ENCODE data around the gene CEP85. TPM values are rescaled to one million over a fixed set of nuclear protein-coding genes. Genes with fewer than 3 reads are reported as not detected.

The CEP85 gene
- total RNA-seq, 5 donors from 2014 or later (not counting 1 experiment from before 2014, with no cell fraction given), result 14.2 to 28.5 (median 20.7) TPM

DNA sequence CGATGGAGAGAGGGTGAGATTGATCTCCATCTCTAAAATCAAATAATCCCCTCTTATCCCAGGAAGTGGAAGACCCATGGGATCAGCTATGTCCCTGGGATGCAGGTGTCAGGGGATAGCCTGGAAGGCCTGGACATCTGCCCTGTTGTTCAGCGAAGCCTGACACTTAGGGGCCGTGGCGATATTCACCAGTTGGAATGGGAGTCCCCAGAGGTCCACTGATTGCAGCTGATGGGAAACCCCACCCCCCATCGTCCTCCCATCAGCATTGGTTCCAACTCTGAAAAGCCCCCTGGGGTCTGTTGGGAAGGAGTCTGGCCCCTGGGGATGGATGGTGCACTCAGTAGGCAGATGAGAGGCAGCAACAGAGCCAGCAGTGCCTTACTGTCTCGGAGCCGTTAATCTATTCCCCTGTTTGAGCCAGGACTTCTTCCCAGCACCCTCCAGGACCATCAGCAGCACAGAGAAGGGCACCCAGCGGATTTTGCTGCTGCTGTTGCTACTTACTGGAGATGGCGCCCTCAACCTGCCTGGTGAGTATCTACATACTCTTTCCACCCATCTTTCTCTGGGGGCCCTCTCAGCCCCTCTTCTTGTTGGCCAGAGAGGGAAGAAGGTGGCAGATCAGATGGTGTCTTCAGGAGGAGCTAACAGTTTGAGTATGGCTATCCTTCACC lies 30.2 kb upstream of the CEP85 start:
- Mint-ChIP-seq H3K4me3 (no peak overlapping the region), H3K36me3 (no peaks in the 10 kb centered on the region), H3K27ac (peak overlapping the region; percentile 90 to 92), H3K27me3 (no peaks in the 10 kb centered on the region), H3K4me1 (peaks cover 30 to 45% (median 41%) of the 10 kb centered on the region in 3 donors), H3K9me3 (no peaks in the 10 kb centered on the region)
- no peak for ATAC-seq (replicated peaks in 1 of 4)
- H3K27me3 ChIP-seq (replicated peaks in 1 of 2; ENCODE audit: control insufficient read depth in 2 of 2, extremely low read depth in 1 of 2, insufficient read depth in 2 of 2, low read length in 1 of 2), result peaks cover 0 to 11% of the 10 kb centered on the region in 2 experiments
- no peaks in the 10 kb centered on the region for H3K9me3 ChIP-seq
- ChIA-PET POLR2A (interaction anchor here in 1 of 2 donors (0.6 kb wide), 1 partner anchor 767 kb away, joined by 4 read pairs; no protein-coding TSS in a partner anchor), CTCF (no interaction called here)
- no peak overlapping the region for H3K27ac ChIP-seq (ENCODE audit: low read length)
- H3K36me3 ChIP-seq (ENCODE audit: control insufficient read depth in 2 of 2, extremely low read depth in 1 of 2, insufficient read depth in 1 of 2, low read length in 1 of 2), result no peaks in the 10 kb centered on the region
- H3K4me3 ChIP-seq (ENCODE audit: control insufficient read depth in 1 of 2, extremely low read depth in 1 of 2, low read length in 1 of 2), result no peak overlapping the region
- H3K4me1 ChIP-seq (ENCODE audit: control insufficient read depth in 1 of 2, extremely low read depth in 1 of 2, insufficient read depth in 2 of 2, low read length in 2 of 2), result peaks cover 4 to 30% of the 10 kb centered on the region in 2 experiments
- 92% methylated on average over 2 of the region's 9 CpGs for WGBS (ENCODE audit: insufficient coverage)
- no peak for DNase-seq

DNA sequence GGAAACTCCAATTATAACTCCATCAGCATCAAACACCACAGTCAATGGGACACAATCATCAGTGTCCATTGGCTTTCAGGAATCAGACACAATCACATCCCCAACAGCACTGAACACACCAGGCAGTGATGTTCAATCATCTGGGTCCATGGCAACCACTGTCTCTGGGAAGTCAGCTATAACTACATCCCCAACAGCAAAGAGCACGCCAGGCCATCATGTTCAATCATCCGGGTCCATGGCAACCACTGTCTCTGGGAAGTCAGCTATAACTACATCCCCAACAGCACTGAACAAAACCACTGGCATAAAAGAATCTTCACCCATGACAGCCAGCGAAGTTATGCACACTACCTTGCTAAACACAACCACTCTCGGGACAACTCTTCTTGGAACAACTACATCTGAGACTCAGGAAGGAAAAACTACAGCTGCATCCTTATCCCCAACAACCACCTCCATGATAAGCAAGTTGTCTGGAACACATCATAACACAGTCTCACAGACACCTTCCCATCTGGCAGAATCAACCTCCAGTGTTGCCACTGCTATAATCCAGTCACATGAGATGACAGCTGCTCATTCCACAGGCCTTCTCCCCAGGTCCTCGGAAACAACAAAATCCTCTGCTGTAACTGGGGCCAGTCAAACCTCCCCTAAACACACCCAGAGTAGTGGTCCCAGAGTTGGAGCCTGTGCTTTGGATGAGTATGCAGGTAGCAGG lies 23.7 kb upstream of the CEP85 start:
- Histone ChIP-seq H3K9me3 (no peaks in the 10 kb centered on the region), H3K27me3 (replicated peaks in 1 of 2; ENCODE audit: control insufficient read depth in 2 of 2, extremely low read depth in 1 of 2, insufficient read depth in 2 of 2, low read length in 1 of 2) (peaks cover 0 to 3% of the 10 kb centered on the region in 2 experiments), H3K4me3 (ENCODE audit: control insufficient read depth in 1 of 2, extremely low read depth in 1 of 2, low read length in 1 of 2) (no peak overlapping the region), H3K4me1 (ENCODE audit: control insufficient read depth in 1 of 2, extremely low read depth in 1 of 2, insufficient read depth in 2 of 2, low read length in 2 of 2) (no peaks in the 10 kb centered on the region), H3K36me3 (ENCODE audit: control insufficient read depth in 2 of 2, extremely low read depth in 1 of 2, insufficient read depth in 1 of 2, low read length in 1 of 2) (no peaks in the 10 kb centered on the region), H3K27ac (ENCODE audit: low read length) (no peak overlapping the region)
- H3K27me3 Mint-ChIP-seq, result no peaks in the 10 kb centered on the region
- no peaks in the 10 kb centered on the region for H3K4me1 Mint-ChIP-seq
- H3K36me3 Mint-ChIP-seq, result no peaks in the 10 kb centered on the region
- no peak overlapping the region for H3K4me3 Mint-ChIP-seq
- no peaks in the 10 kb centered on the region for H3K9me3 Mint-ChIP-seq
- no peak for DNase-seq
- CTCF ChIA-PET, result interaction anchor here in 1 of 2 donors (1.1 kb wide), 1 partner anchor 40 kb away, joined by 3 read pairs; the partner anchor contains the start of gene ZNF593
- H3K27ac Mint-ChIP-seq, result no peak overlapping the region
- no peak for ATAC-seq (replicated peaks in 1 of 4)
- 88% methylated on average over 4 of the region's 5 CpGs for WGBS (ENCODE audit: insufficient coverage)
- POLR2A ChIA-PET, result no interaction called here

DNA sequence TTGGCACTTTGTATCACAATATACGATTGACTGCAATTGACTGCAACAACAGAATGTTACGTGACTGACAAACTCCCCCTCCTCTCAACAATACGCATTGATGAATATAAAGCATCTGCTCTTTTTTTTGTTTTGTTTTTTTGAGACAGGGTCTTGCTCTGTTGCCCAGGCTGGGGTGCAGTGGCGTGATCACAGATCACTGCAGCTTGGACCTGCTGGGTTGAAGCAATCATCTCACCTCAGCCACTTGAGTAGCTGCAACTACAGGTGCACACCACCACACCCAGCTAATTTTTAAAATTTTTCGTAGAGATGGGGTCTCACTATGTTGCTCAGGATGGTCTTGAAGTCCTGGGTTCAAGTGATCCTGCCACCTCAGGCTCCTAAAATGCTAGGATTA lies 21.3 kb upstream of the CEP85 start:
- no peaks in the 10 kb centered on the region for H3K9me3 ChIP-seq
- no peak overlapping the region for H3K4me3 ChIP-seq (ENCODE audit: control insufficient read depth in 1 of 2, extremely low read depth in 1 of 2, low read length in 1 of 2)
- CTCF ChIA-PET, result no interaction called here

DNA sequence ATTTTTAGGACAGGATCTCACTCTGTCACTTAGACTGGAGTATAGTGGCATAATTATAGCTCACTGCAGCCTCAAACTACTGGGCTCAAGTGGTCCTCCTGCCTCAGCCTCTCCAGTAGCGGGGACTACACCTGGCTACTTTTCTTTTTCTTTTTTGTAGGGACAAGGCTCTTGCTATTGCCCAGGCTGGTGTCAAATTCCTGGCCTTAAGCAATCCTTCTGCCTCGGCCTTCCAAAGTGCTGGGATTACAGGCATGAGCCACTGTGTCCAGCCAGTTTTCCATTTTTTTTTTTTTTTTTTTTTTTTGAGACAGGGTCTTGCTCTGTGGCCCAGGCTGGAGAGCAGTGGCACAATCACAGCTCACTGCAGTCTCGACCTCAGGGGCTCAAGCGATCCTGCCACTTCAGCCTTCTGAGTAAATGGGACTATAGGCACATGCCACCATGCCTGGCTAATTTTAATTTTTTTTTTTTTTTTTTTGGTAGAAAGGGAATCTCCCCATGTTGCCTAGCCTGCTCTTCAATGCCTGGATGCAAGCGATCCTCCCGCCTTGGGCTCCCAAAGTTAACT lies 20.6 kb upstream of the CEP85 start:
- Mint-ChIP-seq H3K27me3 (no peaks in the 10 kb centered on the region), H3K36me3 (no peaks in the 10 kb centered on the region), H3K9me3 (no peaks in the 10 kb centered on the region), H3K4me3 (no peak overlapping the region), H3K4me1 (no peaks in the 10 kb centered on the region), H3K27ac (no peak overlapping the region)
- ATAC-seq (replicated peaks in 1 of 4) (no peak), DNase-seq (no peak)
- Histone ChIP-seq H3K4me3 (ENCODE audit: control insufficient read depth in 1 of 2, extremely low read depth in 1 of 2, low read length in 1 of 2) (no peak overlapping the region), H3K9me3 (no peaks in the 10 kb centered on the region), H3K27me3 (replicated peaks in 1 of 2; ENCODE audit: control insufficient read depth in 2 of 2, extremely low read depth in 1 of 2, insufficient read depth in 2 of 2, low read length in 1 of 2) (no peaks in the 10 kb centered on the region), H3K36me3 (ENCODE audit: control insufficient read depth in 2 of 2, extremely low read depth in 1 of 2, insufficient read depth in 1 of 2, low read length in 1 of 2) (no peaks in the 10 kb centered on the region), H3K4me1 (ENCODE audit: control insufficient read depth in 1 of 2, extremely low read depth in 1 of 2, insufficient read depth in 2 of 2, low read length in 2 of 2) (no peaks in the 10 kb centered on the region), H3K27ac (ENCODE audit: low read length) (no peak overlapping the region)
- 82% methylated on average over 3 of the region's 6 CpGs for WGBS (ENCODE audit: insufficient coverage)
- ChIA-PET CTCF (interaction anchor here in 1 of 2 donors (0.6 kb wide), 1 partner anchor 29 kb away, joined by 4 read pairs; no protein-coding TSS in a partner anchor), POLR2A (no interaction called here)

More for the DNA sequence above, 21.3 kb upstream of the CEP85 start:
- no peaks in the 10 kb centered on the region for H3K4me1 ChIP-seq (ENCODE audit: control insufficient read depth in 1 of 2, extremely low read depth in 1 of 2, insufficient read depth in 2 of 2, low read length in 2 of 2)
- H3K36me3 Mint-ChIP-seq, result no peaks in the 10 kb centered on the region
- H3K27me3 ChIP-seq (replicated peaks in 1 of 2; ENCODE audit: control insufficient read depth in 2 of 2, extremely low read depth in 1 of 2, insufficient read depth in 2 of 2, low read length in 1 of 2), result no peaks in the 10 kb centered on the region
- no peaks in the 10 kb centered on the region for H3K4me1 Mint-ChIP-seq
- H3K9me3 Mint-ChIP-seq, result no peaks in the 10 kb centered on the region
- H3K36me3 ChIP-seq (ENCODE audit: control insufficient read depth in 2 of 2, extremely low read depth in 1 of 2, insufficient read depth in 1 of 2, low read length in 1 of 2), result no peaks in the 10 kb centered on the region
- H3K4me3 Mint-ChIP-seq, result no peak overlapping the region
- DNase-seq, result no peak
- POLR2A ChIA-PET, result no interaction called here
- ATAC-seq (replicated peaks in 1 of 4), result no peak
- no peak overlapping the region for H3K27ac Mint-ChIP-seq
- no CpG with 5 or more reads among the region's 5 CpGs for WGBS (ENCODE audit: insufficient coverage)
- H3K27ac ChIP-seq (ENCODE audit: low read length), result no peak overlapping the region
- H3K27me3 Mint-ChIP-seq, result no peaks in the 10 kb centered on the region

DNA sequence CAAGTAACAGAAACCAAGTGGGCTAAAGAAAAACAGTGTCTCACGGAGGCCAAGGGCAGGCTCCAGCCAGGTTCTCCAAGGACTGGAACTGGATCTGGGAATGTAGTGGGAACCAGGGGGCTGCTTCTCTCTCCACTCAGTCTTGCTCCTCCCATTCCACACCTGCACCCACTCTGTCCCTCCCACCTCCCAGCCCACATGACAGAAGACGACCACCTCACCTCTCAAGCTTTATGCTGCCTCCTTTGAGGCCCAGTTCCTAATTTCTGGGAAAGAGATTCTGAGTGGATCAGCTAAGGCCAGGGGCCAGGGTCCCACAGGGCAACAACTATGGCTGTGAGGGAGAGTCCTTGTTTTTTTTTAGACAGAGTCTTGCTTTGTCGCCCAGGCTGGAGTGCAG lies 18.8 kb upstream of the CEP85 start:
- Mint-ChIP-seq H3K27ac (no peak overlapping the region), H3K27me3 (no peaks in the 10 kb centered on the region), H3K4me3 (no peak overlapping the region), H3K36me3 (no peaks in the 10 kb centered on the region), H3K9me3 (no peaks in the 10 kb centered on the region), H3K4me1 (no peaks in the 10 kb centered on the region)
- WGBS (ENCODE audit: insufficient coverage), result no CpG with 5 or more reads among the region's 3 CpGs
- H3K9me3 ChIP-seq, result no peaks in the 10 kb centered on the region
- no peak overlapping the region for H3K4me3 ChIP-seq (ENCODE audit: control insufficient read depth in 1 of 2, extremely low read depth in 1 of 2, low read length in 1 of 2)
- no peaks in the 10 kb centered on the region for H3K4me1 ChIP-seq (ENCODE audit: control insufficient read depth in 1 of 2, extremely low read depth in 1 of 2, insufficient read depth in 2 of 2, low read length in 2 of 2)
- ATAC-seq (replicated peaks in 1 of 4) (no peak), DNase-seq (no peak)
- H3K27me3 ChIP-seq (replicated peaks in 1 of 2; ENCODE audit: control insufficient read depth in 2 of 2, extremely low read depth in 1 of 2, insufficient read depth in 2 of 2, low read length in 1 of 2), result peaks cover 0 to 5% of the 10 kb centered on the region in 2 experiments
- no peaks in the 10 kb centered on the region for H3K36me3 ChIP-seq (ENCODE audit: control insufficient read depth in 2 of 2, extremely low read depth in 1 of 2, insufficient read depth in 1 of 2, low read length in 1 of 2)
- CTCF ChIA-PET, result no interaction called here
- POLR2A ChIA-PET, result no interaction called here
- no peak overlapping the region for H3K27ac ChIP-seq (ENCODE audit: low read length)

DNA sequence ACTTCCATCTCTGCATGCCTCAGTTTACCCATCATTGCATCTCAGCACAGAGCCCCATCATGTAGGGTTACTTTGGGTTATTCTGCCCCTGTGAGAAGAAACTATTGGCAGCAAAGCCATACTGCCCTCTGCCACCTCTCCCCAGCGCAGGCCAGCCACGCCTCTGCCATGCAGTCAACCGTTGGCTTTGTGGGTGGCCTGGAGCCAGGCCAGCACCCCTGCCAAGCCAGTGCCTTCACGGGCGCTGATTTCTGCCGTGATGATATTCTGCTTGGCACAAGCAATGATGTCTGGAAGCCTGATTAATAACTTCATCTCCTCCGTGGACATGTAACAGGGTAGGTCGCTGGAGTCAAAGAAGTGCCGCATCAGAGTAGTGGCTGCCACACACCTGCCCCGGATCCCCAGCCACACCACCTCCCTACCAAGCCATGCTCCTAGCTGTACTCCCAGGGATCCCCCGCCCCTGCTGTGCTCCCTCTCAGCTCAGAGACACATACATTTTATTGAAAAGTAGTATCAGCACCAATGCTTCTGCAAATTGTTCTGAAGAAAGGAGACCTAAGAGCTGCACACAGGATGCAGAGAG lies 15.0 kb upstream of the CEP85 start:
- H3K27ac Mint-ChIP-seq, result no peak overlapping the region
- 90% methylated on average over 9 of the region's 11 CpGs for WGBS (ENCODE audit: insufficient coverage)
- no peak for DNase-seq
- CTCF ChIA-PET, result no interaction called here
- Histone ChIP-seq H3K36me3 (ENCODE audit: control insufficient read depth in 2 of 2, extremely low read depth in 1 of 2, insufficient read depth in 1 of 2, low read length in 1 of 2) (no peaks in the 10 kb centered on the region), H3K4me3 (ENCODE audit: control insufficient read depth in 1 of 2, extremely low read depth in 1 of 2, low read length in 1 of 2) (no peak overlapping the region), H3K27ac (ENCODE audit: low read length) (no peak overlapping the region), H3K4me1 (ENCODE audit: control insufficient read depth in 1 of 2, extremely low read depth in 1 of 2, insufficient read depth in 2 of 2, low read length in 2 of 2) (no peaks in the 10 kb centered on the region), H3K9me3 (no peaks in the 10 kb centered on the region), H3K27me3 (replicated peaks in 1 of 2; ENCODE audit: control insufficient read depth in 2 of 2, extremely low read depth in 1 of 2, insufficient read depth in 2 of 2, low read length in 1 of 2) (peaks cover 0 to 20% of the 10 kb centered on the region in 2 experiments)
- POLR2A ChIA-PET, result interaction anchor here in 1 of 2 donors (0.7 kb wide), 1 partner anchor 1037 kb away, joined by 3 read pairs; no protein-coding TSS in a partner anchor
- no peak for ATAC-seq (replicated peaks in 1 of 4)
- no peaks in the 10 kb centered on the region for H3K36me3 Mint-ChIP-seq
- H3K4me3 Mint-ChIP-seq, result no peak overlapping the region
- no peaks in the 10 kb centered on the region for H3K9me3 Mint-ChIP-seq
- no peaks in the 10 kb centered on the region for H3K27me3 Mint-ChIP-seq
- no peaks in the 10 kb centered on the region for H3K4me1 Mint-ChIP-seq

Measured in T-cell (primary cell).